Panc1 (cell line): ENCODE measurements around the gene HNRNPK. TPM values are rescaled to one million over a fixed set of nuclear protein-coding genes. Genes with fewer than 3 reads are reported as not detected.

Experiments used
- ATAC-seq: fragments of 200-7000 bp; cut with Tn5 transposase; 2 replicates; pipeline ENCODE4 v1.9.1; 2020; ENCODE audit warnings: mild to moderate bottlenecking, moderate library complexity
- BruUV-seq: library from RNA; stranded (reverse); fragments of 400-500 nt; replicated peaks from 2 replicates; lab custom pipeline; 2021; lab: Mats Ljungman, UMichigan
- CTCF ChIA-PET: fragments of 300-600 bp; sonication (Branson Sonifier 250); formaldehyde crosslinking; loops from one replicate; lab custom pipeline; 2022; ENCODE audit warnings: antibody characterized with exemption; lab: Charles Lee
- POLR2A ChIA-PET: fragments of 300-600 bp; sonication (Branson Sonifier 250); formaldehyde crosslinking; loops from one replicate; lab custom pipeline; 2022; ENCODE audit warnings: antibody characterized with exemption; lab: Charles Lee
- DNase-seq: peaks from one replicate; pipeline ENCODE4 v3.0.0-alpha.2; 2010; ENCODE audit warnings: low read depth, low spot score
- H3K27ac ChIP-seq: 2 replicates; pipeline ENCODE4 v1.5.1; 2011; ENCODE audit warnings: mild to moderate bottlenecking, low read length, inconsistent platforms
- H3K27me3 ChIP-seq: fragments of 200-500 bp; sonication (Bioruptor generic); 2 replicates; pipeline ENCODE4 v1.6.0; 2014; ENCODE audit warnings: low read length, inconsistent platforms; ENCODE audit not compliant: control insufficient read depth, insufficient read depth
- H3K36me3 ChIP-seq: fragments of 200-500 bp; sonication (Bioruptor generic); 2 replicates; pipeline ENCODE4 v1.5.1; 2014; ENCODE audit warnings: inconsistent platforms, mild to moderate bottlenecking, low read length, moderate library complexity; ENCODE audit not compliant: control insufficient read depth, insufficient read depth
- H3K4me1 ChIP-seq: 2 replicates; pipeline ENCODE4 v1.5.1; 2011; ENCODE audit warnings: inconsistent platforms, mild to moderate bottlenecking, low read length, moderate library complexity; ENCODE audit not compliant: control insufficient read depth, insufficient read depth
- H3K4me3 ChIP-seq, 2 experiments: 2 replicates each; pipeline ENCODE4 v1.5.1; 2011 to 2012; ENCODE audit warnings: low read depth in 2 of 2, low read length in 2 of 2, mild to moderate bottlenecking in 2 of 2, inconsistent platforms in 1 of 2, moderate library complexity in 1 of 2
- H3K9me3 ChIP-seq: fragments of 200-500 bp; sonication (Bioruptor generic); 2 replicates; pipeline ENCODE4 v1.5.1; 2014; ENCODE audit warnings: low read depth, mild to moderate bottlenecking, inconsistent platforms, low read length, moderate library complexity; ENCODE audit not compliant: control insufficient read depth, insufficient read depth
- POLR2AphosphoS5 ChIP-seq: IDR thresholded peaks from 2 replicates; pipeline ENCODE4 v1.6.1; 2012; ENCODE audit warnings: mild to moderate bottlenecking, low read depth, low read length, moderate library complexity
- SIN3A ChIP-seq: IDR thresholded peaks from 2 replicates; pipeline ENCODE4 v1.6.1; 2012; ENCODE audit warnings: low read depth, mild to moderate bottlenecking, low read length, moderate library complexity, borderline replicate concordance; ENCODE audit not compliant: insufficient read depth
- TCF7L2 ChIP-seq: IDR thresholded peaks from 2 replicates; pipeline ENCODE4 v1.6.1; 2011; ENCODE audit warnings: mild to moderate bottlenecking, low read depth, low read length, inconsistent platforms
- in situ Hi-C: cut with HindIII; loops from 2 replicates; pipeline ENCODE4 v1.10.0; 2016; ENCODE audit warnings: low sequenced_read_pairs, low pct_unique_long_range_greater_than_20kb
- intact Hi-C: fragments of 100-400 bp; cut with micrococcal nuclease; formaldehyde crosslinking; loops from one replicate; pipeline ENCODE4 v1.10.0; 2022; ENCODE audit not compliant: unreplicated experiment
- total RNA-seq: library from RNA; stranded (reverse); gene quantifications from one replicate; pipeline ENCODE4 v1.2.1, GENCODE V29; 2021; ENCODE audit not compliant: unreplicated experiment
- TF ChIP-seq, protein P1 (sequence below): fragments of 450-650 bp; IDR thresholded peaks from 2 replicates; pipeline ENCODE4 v1.5.1; 2017; ENCODE audit warnings: mild to moderate bottlenecking
- TF ChIP-seq, protein P2 (sequence below), 2 experiments: IDR thresholded peaks; 2 replicates each; pipeline ENCODE4 v1.6.1; 2011 to 2012; ENCODE audit warnings: low read depth in 2 of 2, control low read depth in 1 of 2, low read length in 1 of 2, mild to moderate bottlenecking in 1 of 2, moderate library complexity in 1 of 2; ENCODE audit not compliant: insufficient read depth in 1 of 2

The HNRNPK gene
- total RNA-seq, 1 experiment from 2014 or later, result 495 TPM

DNA sequence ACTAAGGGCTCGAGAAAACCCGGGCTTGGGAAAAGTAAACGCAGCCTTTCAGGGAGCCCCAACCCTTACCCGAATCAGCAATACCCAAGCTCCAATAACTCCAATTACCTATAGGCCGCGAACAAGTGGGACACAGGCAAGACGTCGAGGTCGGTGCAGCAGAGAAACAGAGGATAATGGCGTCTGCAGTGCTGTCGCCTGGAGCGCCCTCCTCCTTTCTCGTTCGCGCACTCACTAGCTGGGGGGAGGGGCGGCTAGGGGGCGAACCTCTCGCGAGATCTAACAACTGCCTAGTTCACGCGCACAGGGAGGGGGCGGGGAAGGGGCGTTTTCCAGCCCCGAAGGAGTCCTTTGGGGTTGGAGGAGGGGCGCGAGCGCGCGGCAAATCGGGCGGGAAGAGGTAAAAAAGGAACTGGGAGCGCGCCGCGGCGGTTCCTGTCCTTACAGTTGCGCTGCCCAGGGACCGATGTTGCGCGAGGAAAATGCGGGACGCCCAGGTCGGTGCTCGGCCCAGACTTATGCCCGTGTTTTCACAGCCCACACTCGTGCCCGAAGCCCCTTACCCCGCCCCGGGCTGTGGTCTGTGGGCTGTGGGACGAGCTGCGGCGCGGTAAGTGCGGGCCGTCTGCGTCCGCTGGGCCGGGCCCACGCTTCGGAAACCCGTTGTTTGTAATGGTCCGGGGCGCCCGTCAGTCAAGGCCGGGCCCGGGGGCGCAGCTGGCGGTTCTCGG is 545 bp upstream of the HNRNPK start, which contains the start of gene RMI1:
TSS of gene RMI1 (plus strand) at position 411 of the 731 bp plus-strand sequence. CDS start 20,182 bp downstream, outside the sequence.
- POLR2A ChIA-PET, result interaction anchor here (0.5 to 0.6 kb wide), 3 partner anchors 22 to 278 kb away, joined by 5 to 7 read pairs (median 6); no protein-coding TSS in a partner anchor
- TF ChIP-seq TCF7L2 (no peak), SIN3A (0 out of 2 replicates have a peak, but pooled peaks have one; percentile 77), POLR2AphosphoS5 (peak; percentile 81)
- TF ChIP-seq, protein P1, sequence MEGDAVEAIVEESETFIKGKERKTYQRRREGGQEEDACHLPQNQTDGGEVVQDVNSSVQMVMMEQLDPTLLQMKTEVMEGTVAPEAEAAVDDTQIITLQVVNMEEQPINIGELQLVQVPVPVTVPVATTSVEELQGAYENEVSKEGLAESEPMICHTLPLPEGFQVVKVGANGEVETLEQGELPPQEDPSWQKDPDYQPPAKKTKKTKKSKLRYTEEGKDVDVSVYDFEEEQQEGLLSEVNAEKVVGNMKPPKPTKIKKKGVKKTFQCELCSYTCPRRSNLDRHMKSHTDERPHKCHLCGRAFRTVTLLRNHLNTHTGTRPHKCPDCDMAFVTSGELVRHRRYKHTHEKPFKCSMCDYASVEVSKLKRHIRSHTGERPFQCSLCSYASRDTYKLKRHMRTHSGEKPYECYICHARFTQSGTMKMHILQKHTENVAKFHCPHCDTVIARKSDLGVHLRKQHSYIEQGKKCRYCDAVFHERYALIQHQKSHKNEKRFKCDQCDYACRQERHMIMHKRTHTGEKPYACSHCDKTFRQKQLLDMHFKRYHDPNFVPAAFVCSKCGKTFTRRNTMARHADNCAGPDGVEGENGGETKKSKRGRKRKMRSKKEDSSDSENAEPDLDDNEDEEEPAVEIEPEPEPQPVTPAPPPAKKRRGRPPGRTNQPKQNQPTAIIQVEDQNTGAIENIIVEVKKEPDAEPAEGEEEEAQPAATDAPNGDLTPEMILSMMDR, result no peak
- TF ChIP-seq, protein P2, sequence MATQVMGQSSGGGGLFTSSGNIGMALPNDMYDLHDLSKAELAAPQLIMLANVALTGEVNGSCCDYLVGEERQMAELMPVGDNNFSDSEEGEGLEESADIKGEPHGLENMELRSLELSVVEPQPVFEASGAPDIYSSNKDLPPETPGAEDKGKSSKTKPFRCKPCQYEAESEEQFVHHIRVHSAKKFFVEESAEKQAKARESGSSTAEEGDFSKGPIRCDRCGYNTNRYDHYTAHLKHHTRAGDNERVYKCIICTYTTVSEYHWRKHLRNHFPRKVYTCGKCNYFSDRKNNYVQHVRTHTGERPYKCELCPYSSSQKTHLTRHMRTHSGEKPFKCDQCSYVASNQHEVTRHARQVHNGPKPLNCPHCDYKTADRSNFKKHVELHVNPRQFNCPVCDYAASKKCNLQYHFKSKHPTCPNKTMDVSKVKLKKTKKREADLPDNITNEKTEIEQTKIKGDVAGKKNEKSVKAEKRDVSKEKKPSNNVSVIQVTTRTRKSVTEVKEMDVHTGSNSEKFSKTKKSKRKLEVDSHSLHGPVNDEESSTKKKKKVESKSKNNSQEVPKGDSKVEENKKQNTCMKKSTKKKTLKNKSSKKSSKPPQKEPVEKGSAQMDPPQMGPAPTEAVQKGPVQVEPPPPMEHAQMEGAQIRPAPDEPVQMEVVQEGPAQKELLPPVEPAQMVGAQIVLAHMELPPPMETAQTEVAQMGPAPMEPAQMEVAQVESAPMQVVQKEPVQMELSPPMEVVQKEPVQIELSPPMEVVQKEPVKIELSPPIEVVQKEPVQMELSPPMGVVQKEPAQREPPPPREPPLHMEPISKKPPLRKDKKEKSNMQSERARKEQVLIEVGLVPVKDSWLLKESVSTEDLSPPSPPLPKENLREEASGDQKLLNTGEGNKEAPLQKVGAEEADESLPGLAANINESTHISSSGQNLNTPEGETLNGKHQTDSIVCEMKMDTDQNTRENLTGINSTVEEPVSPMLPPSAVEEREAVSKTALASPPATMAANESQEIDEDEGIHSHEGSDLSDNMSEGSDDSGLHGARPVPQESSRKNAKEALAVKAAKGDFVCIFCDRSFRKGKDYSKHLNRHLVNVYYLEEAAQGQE (IDR thresholded peaks at IDR 0.05; ENCODE audit: insufficient read depth in 1 of 2, low read depth in 2 of 2, low read length in 1 of 2), result no peak
- Histone ChIP-seq H3K27me3 (no peaks in the 10 kb centered on the region), H3K36me3 (peaks cover 35% of the 10 kb centered on the region), H3K27ac (peak within 1 kb of the TSS; percentile 95), H3K9me3 (no peaks in the 10 kb centered on the region), H3K4me3 (peak within 1 kb of the TSS; percentile 96), H3K4me1 (peaks cover 10% of the 10 kb centered on the region; the same call in 1 of the 2 replicates)
- intact Hi-C loops (no loop called here), in situ Hi-C loops (no loop called here)
- CTCF ChIA-PET, result no interaction called here
- DNase-seq (peak; percentile 82), ATAC-seq (peak; percentile 87)
- BruUV-seq, result no TSS peak

DNA sequence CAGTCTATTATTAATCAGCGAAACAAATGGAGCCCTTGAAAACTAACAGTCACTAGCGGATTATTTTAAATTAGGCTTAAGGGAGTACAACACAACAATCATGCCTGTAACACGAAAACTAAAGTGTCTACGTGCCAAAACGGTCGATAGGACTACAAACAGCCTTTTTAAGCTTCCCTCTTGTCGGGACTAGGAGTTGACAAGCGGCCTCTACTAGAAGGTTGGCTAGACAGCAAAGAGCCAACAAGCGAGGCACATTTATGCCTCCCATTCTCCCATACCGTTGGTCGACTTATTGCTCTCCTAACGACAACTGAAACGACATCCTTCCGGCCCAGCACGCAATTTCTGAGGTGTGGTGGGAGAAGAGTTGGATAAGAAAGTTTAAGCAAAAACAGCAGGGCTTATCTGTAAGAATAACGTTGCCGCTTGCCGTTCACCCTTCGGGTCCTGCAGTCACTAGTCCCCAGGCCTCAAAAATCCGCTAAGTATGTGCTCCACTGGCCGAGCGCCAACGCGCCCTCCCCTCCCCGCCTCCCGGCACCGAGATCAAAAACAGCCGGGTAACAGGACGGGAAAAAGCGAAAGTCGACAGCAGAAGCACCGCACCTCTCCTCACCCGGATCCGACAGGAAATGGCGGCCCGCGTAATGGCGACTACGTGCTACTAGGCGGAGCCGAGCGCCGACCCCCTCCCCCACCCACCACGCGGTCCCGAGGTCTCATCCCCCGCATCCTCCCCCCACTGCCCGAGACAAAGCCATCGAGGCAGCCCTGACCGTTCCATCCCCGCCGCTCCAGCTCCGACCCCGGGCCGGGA is 813 bp downstream of the HNRNPK start:
- Histone ChIP-seq H3K27ac (peak overlapping the region; percentile 95), H3K27me3 (no peaks in the 10 kb centered on the region), H3K36me3 (peaks cover 49% of the 10 kb centered on the region), H3K9me3 (no peaks in the 10 kb centered on the region), H3K4me3 (peak overlapping the region; percentile 96), H3K4me1 (peaks cover 12% of the 10 kb centered on the region; the same call in 1 of the 2 replicates)
- in situ Hi-C loops, result no loop called here
- TF ChIP-seq, protein P1, result no peak
- peak; percentile 78 for TF ChIP-seq TCF7L2
- BruUV-seq, result no TSS peak
- ChIA-PET CTCF (no interaction called here), POLR2A (no interaction called here)
- intact Hi-C loops, result no loop called here
- DNase-seq (no peak), ATAC-seq (peak; percentile 72)
